GM20431 (cell line): ENCODE results near the gene HOXB5.

Source experiments
- in situ Hi-C: fragments of 300-500 bp; cut with MseI, MboI; formaldehyde crosslinking; loops from one replicate; pipeline ENCODE4 v1.15.0; 2020; ENCODE audit warnings: low sequenced_read_pairs; ENCODE audit not compliant: unreplicated experiment

HOXB5 gene

GRCh38 chr17:48566717-48567116 is 26.9 kb downstream of the HOXB5 start:
- in situ Hi-C loops, result no loop called here

GRCh38 chr17:48565925-48566710 is 27.5 kb downstream of the HOXB5 start:
- in situ Hi-C loops, result no loop called here

GRCh38 chr17:48565022-48565554 is 28.5 kb downstream of the HOXB5 start:
- in situ Hi-C loops, result no loop called here

GRCh38 chr17:48564188-48565021 is 29.2 kb downstream of the HOXB5 start:
- in situ Hi-C loops, result no loop called here

- in situ Hi-C loops, result no loop called here
These were observed 29.8 kb downstream of the HOXB5 start for GRCh38 chr17:48563867-48564187.

- in situ Hi-C loops, result no loop called here
These were observed 30.2 kb downstream of the HOXB5 start for GRCh38 chr17:48563385-48563838.

GRCh38 chr17:48562934-48563333 is 30.6 kb downstream of the HOXB5 start:
- in situ Hi-C loops, result no loop called here

- in situ Hi-C loops, result no loop called here
These were observed 31.4 kb downstream of the HOXB5 start for GRCh38 chr17:48561884-48562810.

- in situ Hi-C loops, result no loop called here
These were observed 33.5 kb downstream of the HOXB5 start for GRCh38 chr17:48559840-48560817.

GRCh38 chr17:48559122-48559839 is 34.3 kb downstream of the HOXB5 start:
- in situ Hi-C loops, result no loop called here

- in situ Hi-C loops, result no loop called here
These were observed 34.8 kb downstream of the HOXB5 start for GRCh38 chr17:48558831-48559121.

GRCh38 chr17:48558057-48558830 is 35.3 kb downstream of the HOXB5 start:
- in situ Hi-C loops, result no loop called here

- in situ Hi-C loops, result no loop called here
These were observed 36.8 kb downstream of the HOXB5 start for GRCh38 chr17:48556576-48557401.

GRCh38 chr17:48556229-48556575 is 37.4 kb downstream of the HOXB5 start:
- in situ Hi-C loops, result no loop called here

GRCh38 chr17:48555258-48556228 is 38.0 kb downstream of the HOXB5 start:
- in situ Hi-C loops, result no loop called here
